HCT116 (cell line): ENCODE measurements around the gene CKS1B. TPM values are rescaled to one million over a fixed set of nuclear protein-coding genes. Genes with fewer than 3 reads are reported as not detected.

Source experiments
- ATAC-seq: fragments of 200-7000 bp; cut with Tn5 transposase; 2 replicates; pipeline ENCODE4 v1.9.1; 2020; ENCODE audit warnings: mild to moderate bottlenecking, moderate library complexity
- BruUV-seq: library from RNA; stranded (reverse); fragments of 400-500 nt; replicated peaks from 2 replicates; lab custom pipeline; 2021; lab: Mats Ljungman, UMichigan
- CTCF ChIA-PET: fragments of 300-600 bp; sonication (Branson Sonifier 250); formaldehyde crosslinking; loops from one replicate; lab custom pipeline; 2021; ENCODE audit warnings: antibody characterized with exemption; lab: Charles Lee
- POLR2A ChIA-PET: fragments of 300-600, 350-600 bp; sonication (Branson Sonifier 250); formaldehyde crosslinking; loops from one replicate; lab custom pipeline; 2021; ENCODE audit warnings: antibody characterized with exemption; lab: Charles Lee
- RAD21 ChIA-PET, 2 experiments: fragments of 300-600 bp; sonication (Branson Sonifier 250); formaldehyde crosslinking; loops; one replicate each; lab custom pipeline; 2023; ENCODE audit warnings: low total read pairs in 2 of 2; ENCODE audit not compliant: uncharacterized antibody in 2 of 2, unreplicated experiment in 2 of 2, low non-redundant PET in 1 of 2; lab: Charles Lee
- DNase-seq: peaks from one replicate; pipeline ENCODE4 v3.0.0-alpha.2; 2010; ENCODE audit warnings: low read depth, low spot score
- H2AFZ ChIP-seq: fragments of 200-600 bp; shearing (Covaris generic), sonication (generic); 2 replicates; pipeline ENCODE4 v1.6.1; 2017; ENCODE audit warnings: low read depth, mixed run types, mixed read lengths, antibody characterized with exemption, low read length; ENCODE audit not compliant: poor library complexity, severe bottlenecking
- H3K27ac ChIP-seq: 2 replicates; pipeline ENCODE4 v1.5.1; 2012; ENCODE audit warnings: low read depth, low read length
- H3K27me3 ChIP-seq: fragments of 200-600 bp; sonication (generic); 2 replicates; pipeline ENCODE4 v1.6.1; 2016; ENCODE audit warnings: mixed run types, low read length, mixed read lengths; ENCODE audit not compliant: insufficient read depth
- H3K36me3 ChIP-seq, 2 experiments: fragments of 200-500 bp in 1 of 2; fragments of 200-600 bp in 1 of 2; sonication (Bioruptor generic) in 1 of 2; sonication (generic) in 1 of 2; 2 replicates each; pipeline versions ENCODE4 v1.5.1 to v1.6.1; 2014 to 2016; ENCODE audit warnings: low read length in 2 of 2, inconsistent platforms in 1 of 2, mixed read lengths in 1 of 2, mixed run types in 1 of 2; ENCODE audit not compliant: insufficient read depth in 2 of 2, control insufficient read depth in 1 of 2
- H3K4me1 ChIP-seq, 2 experiments: fragments of 200-600 bp in 1 of 2; sonication (generic) in 1 of 2; 2 replicates each; pipeline versions ENCODE4 v1.5.1 to v1.6.1; 2012 to 2017; ENCODE audit warnings: low read length in 2 of 2, inconsistent platforms in 1 of 2, mild to moderate bottlenecking in 1 of 2, mixed read lengths in 1 of 2, mixed run types in 1 of 2, moderate library complexity in 1 of 2; ENCODE audit not compliant: insufficient read depth in 2 of 2, control insufficient read depth in 1 of 2
- H3K4me2 ChIP-seq: fragments of 200-600 bp; sonication (generic); 2 replicates; pipeline ENCODE4 v1.6.1; 2017; ENCODE audit warnings: mixed run types, low read length, mixed read lengths
- H3K4me3 ChIP-seq, 2 experiments: fragments of 200-600 bp in 1 of 2; sonication (generic) in 1 of 2; replicated peaks in 1 of 2; 2 replicates each; pipeline ENCODE4 v1.5.1; 2011 to 2016; ENCODE audit warnings: low read length in 2 of 2, control low read depth in 1 of 2, low read depth in 1 of 2, mild to moderate bottlenecking in 1 of 2, mixed read lengths in 1 of 2, mixed run types in 1 of 2
- H3K79me2 ChIP-seq: fragments of 200-600 bp; sonication (generic); 2 replicates; pipeline ENCODE4 v1.6.1; 2017; ENCODE audit warnings: mild to moderate bottlenecking, mixed run types, low read length, moderate library complexity, mixed read lengths; ENCODE audit not compliant: insufficient read depth
- H3K9ac ChIP-seq: fragments of 200-600 bp; sonication (generic); 2 replicates; pipeline ENCODE4 v1.6.1; 2016; ENCODE audit warnings: low read length, mixed read lengths
- H3K9me2 ChIP-seq: fragments of 200-600 bp; sonication (generic), shearing (Covaris generic); 2 replicates; pipeline ENCODE4 v1.6.1; 2017; ENCODE audit warnings: mixed run types, mild to moderate bottlenecking, moderate library complexity; ENCODE audit not compliant: insufficient read depth
- H3K9me3 ChIP-seq, 2 experiments: fragments of 200-500 bp in 1 of 2; fragments of 200-600 bp in 1 of 2; sonication (Bioruptor generic) in 1 of 2; sonication (generic) in 1 of 2; 2 replicates each; pipeline ENCODE4 v1.6.1; 2014 to 2017; ENCODE audit warnings: low read length in 2 of 2, mixed read lengths in 2 of 2, inconsistent platforms in 1 of 2, low read depth in 1 of 2, mild to moderate bottlenecking in 1 of 2, mixed run types in 1 of 2, moderate library complexity in 1 of 2; ENCODE audit not compliant: control insufficient read depth in 1 of 2, insufficient read depth in 1 of 2
- H4K20me1 ChIP-seq: fragments of 200-600 bp; sonication (generic), shearing (Covaris generic); 2 replicates; pipeline ENCODE4 v1.6.1; 2017; ENCODE audit warnings: mixed run types, mild to moderate bottlenecking, moderate library complexity; ENCODE audit not compliant: insufficient read depth
- ATF3 ChIP-seq: IDR thresholded peaks from 2 replicates; pipeline ENCODE4 v1.6.1; 2012
- CEBPB ChIP-seq: IDR thresholded peaks from 2 replicates; pipeline ENCODE4 v1.6.1; 2012; ENCODE audit warnings: low read depth
- CTCF ChIP-seq, 3 experiments: fragments of 200-600 bp in 1 of 3; sonication (generic) in 1 of 3; IDR thresholded peaks in 2 of 3; conservative IDR thresholded peaks in 1 of 3; 2 replicates each; pipeline ENCODE4 v1.5.1; 2012 to 2017; ENCODE audit warnings: low read depth in 2 of 3, low read length in 2 of 3, antibody characterized with exemption in 1 of 3, borderline replicate concordance in 1 of 3, control low read depth in 1 of 3, mild to moderate bottlenecking in 1 of 3, mixed read lengths in 1 of 3, mixed run types in 1 of 3, moderate library complexity in 1 of 3; ENCODE audit not compliant: insufficient read depth in 1 of 3
- EGR1 ChIP-seq: IDR thresholded peaks from 2 replicates; pipeline ENCODE4 v1.6.1; 2012; ENCODE audit warnings: low read depth
- ELF1 ChIP-seq: IDR thresholded peaks from 2 replicates; pipeline ENCODE4 v1.6.1; 2012; ENCODE audit warnings: low read depth, borderline replicate concordance
- EZH2phosphoT487 ChIP-seq: fragments of 200-600 bp; IDR thresholded peaks from 2 replicates; pipeline ENCODE4 v1.6.1; 2018; ENCODE audit warnings: antibody characterized with exemption, borderline replicate concordance
- FOSL1 ChIP-seq: IDR thresholded peaks from 2 replicates; pipeline ENCODE4 v1.6.1; 2012; ENCODE audit warnings: low read depth
- JUND ChIP-seq: IDR thresholded peaks from 2 replicates; pipeline ENCODE4 v1.6.1; 2012
- MAX ChIP-seq: IDR thresholded peaks from 2 replicates; pipeline ENCODE4 v1.6.1; 2012
- POLR2A ChIP-seq: IDR thresholded peaks from 2 replicates; pipeline ENCODE4 v1.7.0; 2011; ENCODE audit warnings: borderline replicate concordance; ENCODE audit not compliant: insufficient read depth, insufficient read length; ENCODE audit errors: extremely low read depth
- POLR2AphosphoS5 ChIP-seq: IDR thresholded peaks from 2 replicates; pipeline ENCODE4 v1.6.1; 2011; ENCODE audit warnings: mild to moderate bottlenecking, low read depth, low read length, moderate library complexity
- REST ChIP-seq: IDR thresholded peaks from 2 replicates; pipeline ENCODE4 v1.6.1; 2012; ENCODE audit warnings: low read depth
- SIN3A ChIP-seq: IDR thresholded peaks from 2 replicates; pipeline ENCODE4 v1.6.1; 2012; ENCODE audit warnings: low read depth
- SP1 ChIP-seq: IDR thresholded peaks from 2 replicates; pipeline ENCODE4 v1.6.1; 2012; ENCODE audit warnings: low read depth
- SRF ChIP-seq: IDR thresholded peaks from 2 replicates; pipeline ENCODE4 v1.6.1; 2012; ENCODE audit warnings: low read depth
- YY1 ChIP-seq: IDR thresholded peaks from 2 replicates; pipeline ENCODE4 v1.6.1; 2011; ENCODE audit warnings: low read length, low read depth, moderate library complexity, mild to moderate bottlenecking; ENCODE audit not compliant: insufficient replicate concordance; ENCODE audit errors: extremely low read depth
- ZBTB33 ChIP-seq: IDR thresholded peaks from 2 replicates; pipeline ENCODE4 v1.6.1; 2011; ENCODE audit warnings: mild to moderate bottlenecking, low read length, moderate library complexity; ENCODE audit not compliant: insufficient replicate concordance; ENCODE audit errors: extremely low read depth
- ZFX ChIP-seq: fragments of 450-650 bp; IDR thresholded peaks from 2 replicates; pipeline ENCODE4 v1.6.1; 2017
- ZNF274 ChIP-seq: fragments of 200-500 bp; sonication (Bioruptor generic); IDR thresholded peaks from 2 replicates; pipeline ENCODE4 v1.6.1; 2014; ENCODE audit warnings: mild to moderate bottlenecking, low read depth, low read length, inconsistent platforms
- intact Hi-C: fragments of 100-400 bp; cut with micrococcal nuclease; formaldehyde crosslinking; loops from 2 replicates; pipeline ENCODE4 v1.10.0; 2022
- total RNA-seq: library from RNA; stranded (reverse); gene quantifications from one replicate; pipeline ENCODE4 v1.2.1, GENCODE V29; 2021; ENCODE audit not compliant: unreplicated experiment

The CKS1B gene
- total RNA-seq, 1 experiment from 2014 or later = 229 TPM

GRCh38 chr1:154925335-154926170 lies 48.9 kb upstream of the CKS1B start:
- RAD21 ChIA-PET = no interaction called here

More at GRCh38 chr1:154925335-154926170, 48.9 kb upstream of the CKS1B start:
- ChIA-PET POLR2A (no interaction called here), CTCF (no interaction called here)
- no TSS peak for BruUV-seq
- Histone ChIP-seq H3K4me3 (no peak overlapping the region), H4K20me1 (no peaks in the 10 kb centered on the region), H3K79me2 (no peaks in the 10 kb centered on the region), H3K27me3 (no peaks in the 10 kb centered on the region), H3K4me2 (no peak overlapping the region), H3K4me1 (no peaks in the 10 kb centered on the region), H3K36me3 (peaks cover 0 to 3% of the 10 kb centered on the region in 2 experiments; a peak in 1 of 4 replicates), H3K27ac (no peak overlapping the region), H3K9me2 (no peaks in the 10 kb centered on the region), H2AFZ (no peak overlapping the region), H3K9me3 (no peaks in the 10 kb centered on the region), H3K9ac (no peak overlapping the region)
- no peak for TF ChIP-seq ELF1
- TF ChIP-seq POLR2A = no peak
- no peak for TF ChIP-seq CEBPB
- TF ChIP-seq ZFX = no peak
- no peak for TF ChIP-seq YY1
- no peak for TF ChIP-seq EGR1
- no peak for TF ChIP-seq FOSL1
- TF ChIP-seq SRF = no peak
- no peak for TF ChIP-seq EZH2phosphoT487
- TF ChIP-seq ZNF274 = no peak
- no peak for TF ChIP-seq POLR2AphosphoS5
- TF ChIP-seq MAX = no peak
- no peak for TF ChIP-seq SP1
- TF ChIP-seq CTCF (IDR thresholded peaks at IDR 0.05 in 2 of 3, conservative IDR thresholded peaks at IDR 0.05 in 1 of 3; ENCODE audit: borderline replicate concordance in 1 of 3, insufficient read depth in 1 of 3, low read depth in 2 of 3, low read length in 2 of 3) = no peak
- TF ChIP-seq SIN3A = no peak
- TF ChIP-seq ZBTB33 = no peak
- no peak for TF ChIP-seq JUND
- TF ChIP-seq REST = no peak
- TF ChIP-seq ATF3 = no peak
- intact Hi-C loops = no loop called here
- ATAC-seq = no peak
- no peak for DNase-seq
